Hepatic stellate cell (primary cell): ENCODE results near the gene OR8J1.
"Not testable (repeated sequence)": the region's sequence is repeated elsewhere in the genome, so short reads cannot be mapped to it uniquely, and the experiment has no call there.

Experiments used
- DNase-seq: peaks from one replicate; pipeline ENCODE4 v3.0.0; 2011; ENCODE audit warnings: low spot score

OR8J1 gene

DNA sequence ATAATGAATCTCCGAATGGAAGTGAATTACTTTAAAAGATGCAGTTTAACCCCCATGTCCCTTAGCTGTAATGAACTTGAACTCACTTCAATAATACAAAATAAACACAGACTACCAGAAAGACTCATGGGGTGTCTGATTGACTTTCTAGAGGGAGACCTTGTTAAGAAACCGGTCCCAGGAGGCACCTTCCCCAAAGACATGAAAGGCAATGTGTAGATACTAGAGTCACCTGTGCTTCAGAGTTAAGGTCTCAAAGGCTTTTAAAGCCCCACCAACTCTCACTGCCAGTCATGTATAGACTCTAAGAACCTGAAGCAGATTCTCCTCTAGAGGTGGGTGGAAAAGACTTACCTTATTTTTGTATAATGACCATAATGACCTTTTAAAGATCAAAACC, at the start of gene OR8J1:
Gene OR8J1 (plus strand): TSS at position 301 of the 400 bp plus-strand sequence. CDS start 5,956 bp downstream, outside the sequence.
- DNase-seq: no peak

GRCh38 chr11:56307836-56308235, 46.3 kb upstream of the OR8J1 start:
- no peak for DNase-seq

DNA sequence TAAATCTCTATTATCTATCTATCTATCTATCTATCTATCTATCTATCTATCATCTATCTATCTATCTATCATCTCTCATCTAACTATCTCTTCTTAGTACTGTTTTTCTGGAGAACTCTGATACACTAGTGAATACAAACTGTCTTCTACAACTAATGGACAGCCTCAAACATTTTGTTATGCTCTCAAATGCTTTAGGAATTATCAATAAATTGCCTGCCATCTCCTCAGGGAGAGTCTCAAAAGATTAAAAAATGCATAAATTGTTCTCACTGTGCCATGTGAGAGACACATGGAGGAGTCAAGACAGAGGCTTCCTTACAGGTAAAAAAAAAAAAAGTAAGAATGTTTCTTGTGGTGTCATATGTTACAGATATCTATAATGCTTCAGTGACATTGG, 39.2 kb upstream of the OR8J1 start, which contains the start of gene OR8K3:
Gene OR8K3 (plus strand): TSS at position 301 of the 400 bp plus-strand sequence. CDS start 3,163 bp downstream, outside the sequence.
- DNase-seq: no peak

GRCh38 chr11:56331861-56332491, 22.1 kb upstream of the OR8J1 start:
- no peak for DNase-seq

DNA sequence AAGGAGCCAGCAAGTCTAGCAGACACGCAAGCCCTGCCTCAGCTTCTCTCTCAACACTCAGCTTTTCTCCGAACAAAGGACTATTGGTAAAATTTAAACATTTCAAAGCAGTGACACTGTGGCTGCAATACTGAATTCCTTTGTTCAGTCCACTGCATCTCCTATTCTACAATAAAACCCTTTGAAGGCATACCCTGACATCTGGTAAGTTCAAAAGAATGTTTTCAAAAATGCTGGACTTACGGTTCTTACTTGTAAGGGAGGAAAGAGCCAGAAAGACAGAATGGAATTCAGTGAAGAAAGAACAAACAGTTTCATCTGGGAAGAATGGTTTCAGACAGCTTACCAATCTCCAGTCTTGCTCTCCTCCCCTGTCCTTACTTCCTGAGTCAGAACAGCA, 20.9 kb upstream of the OR8J1 start:
- DNase-seq: no peak

DNA sequence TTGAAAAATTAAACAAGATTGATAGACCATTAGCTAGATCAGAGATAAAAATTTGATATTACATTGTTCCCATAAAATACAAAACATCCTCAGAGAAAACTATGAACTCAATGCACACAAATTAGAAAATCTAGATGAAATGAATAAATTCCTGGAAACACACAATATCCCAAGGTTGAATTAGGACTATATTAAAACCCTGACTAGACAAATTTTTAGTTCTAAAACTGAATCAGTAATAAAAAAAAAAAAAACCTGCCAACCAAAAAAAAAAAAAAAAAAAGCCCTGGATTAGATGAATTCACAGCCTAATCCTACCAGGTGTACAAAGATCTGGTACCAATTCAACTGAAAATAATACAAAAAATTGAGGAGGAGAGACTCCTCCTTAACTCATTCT, 13.8 kb upstream of the OR8J1 start:
- DNase-seq: no peak

DNA sequence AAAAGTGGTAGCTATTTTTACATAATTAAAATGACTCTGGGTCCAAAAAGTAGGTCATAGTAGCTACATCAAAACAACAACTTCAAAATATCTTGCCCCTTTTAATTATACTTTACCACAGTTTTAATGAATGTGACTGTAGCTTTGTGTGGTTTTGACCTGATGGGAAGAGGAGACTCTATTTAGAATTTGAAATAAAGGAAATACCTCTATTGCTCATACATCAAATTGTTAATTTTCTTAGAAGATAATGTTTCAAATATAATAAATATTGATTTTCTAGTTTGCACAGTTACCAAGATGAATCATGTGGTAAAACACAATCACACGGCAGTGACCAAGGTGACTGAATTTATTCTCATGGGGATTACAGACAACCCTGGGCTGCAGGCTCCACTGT, 8.4 kb upstream of the OR8J1 start, which contains the start of gene OR8K1:
Gene OR8K1 (plus strand): TSS at position 301 of the 400 bp plus-strand sequence. CDS start 0 bp downstream, at position 301.
- no peak for DNase-seq

DNA sequence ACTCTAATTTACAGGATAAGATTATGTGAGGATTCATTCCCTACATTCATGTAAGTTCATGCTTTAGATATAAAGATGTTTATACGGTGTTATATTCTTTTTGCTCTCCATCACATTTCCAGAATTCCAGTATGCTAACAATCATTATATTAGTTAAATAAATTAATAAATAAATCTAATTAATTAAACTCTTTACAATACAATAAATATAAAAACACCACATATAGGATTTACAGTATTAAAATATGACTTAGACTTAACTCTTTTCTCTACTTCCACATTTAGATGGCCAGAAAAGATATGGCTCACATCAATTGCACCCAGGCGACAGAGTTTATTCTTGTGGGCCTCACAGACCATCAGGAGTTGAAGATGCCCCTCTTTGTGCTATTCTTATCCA, 21.2 kb downstream of the OR8J1 start, which contains the start of gene OR8U1:
Gene OR8U1 (plus strand): TSS at position 301 of the 400 bp plus-strand sequence. CDS start 0 bp downstream, at position 301.
- DNase-seq: no peak

GRCh38 chr11:56380120-56380519, 26.0 kb downstream of the OR8J1 start:
- DNase-seq: no peak

- no peak for DNase-seq
These were observed 40.3 kb downstream of the OR8J1 start for GRCh38 chr11:56394381-56394780.

DNA sequence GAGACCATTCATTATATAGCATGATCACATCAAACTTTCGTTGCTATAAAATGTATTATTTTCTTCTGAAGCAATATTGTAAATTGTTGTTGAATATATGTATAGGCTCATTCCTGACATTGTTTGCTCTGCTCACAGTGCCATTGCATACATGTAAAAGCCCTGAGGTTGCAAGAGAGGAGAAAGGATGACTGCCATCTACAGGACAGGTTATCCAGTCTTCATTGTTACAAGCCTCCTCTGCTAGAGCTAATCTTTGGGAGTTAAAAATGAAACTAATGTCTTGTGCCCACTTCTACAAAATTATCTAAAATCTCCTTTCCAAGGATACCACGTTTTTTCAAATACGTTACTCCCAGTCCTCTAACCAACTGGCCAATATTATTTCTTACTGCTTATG, 42.0 kb downstream of the OR8J1 start:
- no peak for DNase-seq

GRCh38 chr11:56401858-56402461, 47.9 kb downstream of the OR8J1 start:
- DNase-seq: not testable (repeated sequence)

- DNase-seq: no peak
These were observed 50.3 kb downstream of the OR8J1 start for GRCh38 chr11:56404393-56404792.

GRCh38 chr11:56410801-56411200, 56.7 kb downstream of the OR8J1 start:
- no peak for DNase-seq
